Right lobe of liver (tissue), 4 donors: Measurements from ENCODE around the gene PLXNA2.

Source experiments
- POLR2A ChIP-seq: fragments of 450-650 bp; IDR thresholded peaks from one replicate; pipeline ENCODE4 v1.6.1; 2017; ENCODE audit warnings: antibody characterized with exemption, mild to moderate bottlenecking
- TF ChIP-seq, protein P1 (sequence below), 4 donors: fragments of 200-600 bp in 3 of 4; fragments of 450-650 bp in 1 of 4; IDR thresholded peaks; one replicate each; pipeline versions ENCODE4 v1.5.1 to v1.8.0; 2016 to 2022; ENCODE audit warnings: antibody characterized with exemption in 4 of 4, mild to moderate bottlenecking in 2 of 4
- donor health status: DM: no; HTN: no; CAD: no.
- donor health status: DM: no; HTN: no; CAD: no.
- donor health status: DM: no; HTN: yes; CAD: no.

GRCh38 chr1:208272713-208273112 lies 28.5 kb upstream of the PLXNA2 start:
- TF ChIP-seq, protein P1, sequence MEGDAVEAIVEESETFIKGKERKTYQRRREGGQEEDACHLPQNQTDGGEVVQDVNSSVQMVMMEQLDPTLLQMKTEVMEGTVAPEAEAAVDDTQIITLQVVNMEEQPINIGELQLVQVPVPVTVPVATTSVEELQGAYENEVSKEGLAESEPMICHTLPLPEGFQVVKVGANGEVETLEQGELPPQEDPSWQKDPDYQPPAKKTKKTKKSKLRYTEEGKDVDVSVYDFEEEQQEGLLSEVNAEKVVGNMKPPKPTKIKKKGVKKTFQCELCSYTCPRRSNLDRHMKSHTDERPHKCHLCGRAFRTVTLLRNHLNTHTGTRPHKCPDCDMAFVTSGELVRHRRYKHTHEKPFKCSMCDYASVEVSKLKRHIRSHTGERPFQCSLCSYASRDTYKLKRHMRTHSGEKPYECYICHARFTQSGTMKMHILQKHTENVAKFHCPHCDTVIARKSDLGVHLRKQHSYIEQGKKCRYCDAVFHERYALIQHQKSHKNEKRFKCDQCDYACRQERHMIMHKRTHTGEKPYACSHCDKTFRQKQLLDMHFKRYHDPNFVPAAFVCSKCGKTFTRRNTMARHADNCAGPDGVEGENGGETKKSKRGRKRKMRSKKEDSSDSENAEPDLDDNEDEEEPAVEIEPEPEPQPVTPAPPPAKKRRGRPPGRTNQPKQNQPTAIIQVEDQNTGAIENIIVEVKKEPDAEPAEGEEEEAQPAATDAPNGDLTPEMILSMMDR (IDR thresholded peaks at IDR 0.05) = no peak
- TF ChIP-seq POLR2A = no peak
